ENCODE data around the gene VILL.

- no peak for TF ChIP-seq CTCF (IDR thresholded peaks at IDR 0.05)
- TF ChIP-seq POLR2A (IDR thresholded peaks at IDR 0.05), result no peak
Observed at GRCh38 chr3:38046027-38046426, 55.4 kb downstream of the VILL start.
